Neural cell (in vitro differentiated cells): ENCODE measurements around the gene ZNF831. TPM values are rescaled to one million over a fixed set of nuclear protein-coding genes. Genes with fewer than 3 reads are reported as not detected.

ENCODE experiments used
- H2AFZ ChIP-seq: fragments of 200-600, 300-800 bp; sonication (generic), shearing (Covaris generic); 2 replicates; pipeline ENCODE4 v1.6.0; 2014; ENCODE audit warnings: low read depth, mild to moderate bottlenecking, antibody characterized with exemption, low read length, moderate library complexity
- H3F3A ChIP-seq: fragments of 200-600 bp; shearing (Covaris generic); 2 replicates; pipeline ENCODE4 v1.6.1; 2016; ENCODE audit warnings: mild to moderate bottlenecking, moderate library complexity, mixed read lengths, antibody characterized with exemption, low read length; ENCODE audit not compliant: insufficient read depth, poor library complexity, severe bottlenecking
- H3K27ac ChIP-seq: fragments of 200-600, 300-800 bp; sonication (generic), shearing (Covaris generic); 2 replicates; pipeline ENCODE4 v1.5.1; 2014; ENCODE audit warnings: mild to moderate bottlenecking, low read length, moderate library complexity
- H3K27me3 ChIP-seq: fragments of 300-800, 200-600 bp; sonication (generic), shearing (Covaris generic); 2 replicates; pipeline ENCODE4 v1.6.0; 2014; ENCODE audit warnings: mild to moderate bottlenecking, low read depth, low read length, moderate library complexity; ENCODE audit not compliant: insufficient read depth
- H3K36me3 ChIP-seq: fragments of 300-800, 200-600 bp; sonication (generic), shearing (Covaris generic); 2 replicates; pipeline ENCODE4 v1.5.1; 2014; ENCODE audit warnings: mild to moderate bottlenecking, antibody characterized with exemption, low read length, moderate library complexity; ENCODE audit not compliant: insufficient read depth
- H3K4me2 ChIP-seq: fragments of 300-800, 200-600 bp; sonication (generic), shearing (Covaris generic); 2 replicates; pipeline ENCODE4 v1.6.0; 2014; ENCODE audit warnings: mild to moderate bottlenecking, low read length
- H3K4me3 ChIP-seq: fragments of 300-800, 200-600 bp; sonication (generic), shearing (Covaris generic); 2 replicates; pipeline ENCODE4 v1.5.1; 2014; ENCODE audit warnings: mild to moderate bottlenecking, low read length, moderate library complexity
- H3K79me2 ChIP-seq: fragments of 200-600 bp; shearing (Covaris generic); replicated peaks from 2 replicates; pipeline ENCODE4 v1.6.0; 2014; ENCODE audit warnings: mild to moderate bottlenecking, low read length, moderate library complexity; ENCODE audit not compliant: insufficient read depth
- H3K9ac ChIP-seq: fragments of 300-800, 200-600 bp; sonication (generic), shearing (Covaris generic); 2 replicates; pipeline ENCODE4 v1.6.1; 2016; ENCODE audit warnings: mild to moderate bottlenecking, low read length, mixed read lengths
- H3K9me2 ChIP-seq: fragments of 200-600 bp; shearing (Covaris generic); 2 replicates; pipeline ENCODE4 v1.6.1; 2016; ENCODE audit warnings: mild to moderate bottlenecking, low read length, mixed read lengths; ENCODE audit not compliant: insufficient read depth
- H3K9me3 ChIP-seq: fragments of 200-600, 300-800 bp; sonication (generic), shearing (Covaris generic); 2 replicates; pipeline ENCODE4 v1.6.1; 2016; ENCODE audit warnings: mild to moderate bottlenecking, mixed run types, low read length, moderate library complexity, mixed read lengths
- H4K20me1 ChIP-seq: fragments of 200-600 bp; shearing (Covaris generic); 2 replicates; pipeline ENCODE4 v1.6.1; 2016; ENCODE audit warnings: mild to moderate bottlenecking, mixed run types; ENCODE audit not compliant: insufficient read depth
- EP300 ChIP-seq: fragments of 450-650 bp; conservative IDR thresholded peaks from 2 replicates; pipeline ENCODE4 v1.6.1; 2014; ENCODE audit warnings: antibody characterized with exemption, mild to moderate bottlenecking, moderate library complexity; ENCODE audit not compliant: poor library complexity, severe bottlenecking
- EZH2 ChIP-seq: fragments of 200-600, 300-800 bp; shearing (Covaris generic), sonication (generic); IDR thresholded peaks from 2 replicates; pipeline ENCODE4 v1.6.1; 2014; ENCODE audit warnings: antibody characterized with exemption, low read length, borderline replicate concordance, mild to moderate bottlenecking; ENCODE audit not compliant: insufficient read depth, poor library complexity, severe bottlenecking
- MXI1 ChIP-seq: fragments of 450-650 bp; conservative IDR thresholded peaks from 2 replicates; pipeline ENCODE4 v1.6.1; 2014; ENCODE audit warnings: antibody characterized with exemption, mild to moderate bottlenecking; ENCODE audit not compliant: poor library complexity, severe bottlenecking
- POLR2AphosphoS5 ChIP-seq: IDR thresholded peaks from 2 replicates; pipeline ENCODE4 v1.6.1; 2012
- RAD21 ChIP-seq: fragments of 450-650 bp; conservative IDR thresholded peaks from 2 replicates; pipeline ENCODE4 v1.6.1; 2014; ENCODE audit warnings: antibody characterized with exemption, mild to moderate bottlenecking, moderate library complexity
- REST ChIP-seq: IDR thresholded peaks from 2 replicates; pipeline ENCODE4 v1.6.1; 2012; ENCODE audit warnings: borderline replicate concordance
- SMC3 ChIP-seq: fragments of 450-650 bp; conservative IDR thresholded peaks from 2 replicates; pipeline ENCODE4 v1.6.1; 2014; ENCODE audit warnings: antibody characterized with exemption, mild to moderate bottlenecking, moderate library complexity; ENCODE audit not compliant: poor library complexity
- TAF1 ChIP-seq: IDR thresholded peaks from 2 replicates; pipeline ENCODE4 v1.6.1; 2012; ENCODE audit warnings: low read depth
- polyA plus RNA-seq: library from polyadenylated mRNA; depleted of rRNA; stranded (reverse); fragments of >200 nt; gene quantifications from 2 replicates; pipeline ENCODE4 v1.2.3, GENCODE V29; 2014
- TF ChIP-seq, protein P1 (sequence below): fragments of 450-650 bp; IDR thresholded peaks from 2 replicates; pipeline ENCODE4 v1.5.1; 2014; ENCODE audit warnings: antibody characterized with exemption, mild to moderate bottlenecking, moderate library complexity; ENCODE audit not compliant: poor library complexity, severe bottlenecking

Gene ZNF831
- polyA plus RNA-seq, 1 donor from 2014 or later: not detected

- no peak overlapping the region for H2AFZ ChIP-seq
Observed at GRCh38 chr20:59194023-59194935, 30.7 kb downstream of the ZNF831 start.

DNA sequence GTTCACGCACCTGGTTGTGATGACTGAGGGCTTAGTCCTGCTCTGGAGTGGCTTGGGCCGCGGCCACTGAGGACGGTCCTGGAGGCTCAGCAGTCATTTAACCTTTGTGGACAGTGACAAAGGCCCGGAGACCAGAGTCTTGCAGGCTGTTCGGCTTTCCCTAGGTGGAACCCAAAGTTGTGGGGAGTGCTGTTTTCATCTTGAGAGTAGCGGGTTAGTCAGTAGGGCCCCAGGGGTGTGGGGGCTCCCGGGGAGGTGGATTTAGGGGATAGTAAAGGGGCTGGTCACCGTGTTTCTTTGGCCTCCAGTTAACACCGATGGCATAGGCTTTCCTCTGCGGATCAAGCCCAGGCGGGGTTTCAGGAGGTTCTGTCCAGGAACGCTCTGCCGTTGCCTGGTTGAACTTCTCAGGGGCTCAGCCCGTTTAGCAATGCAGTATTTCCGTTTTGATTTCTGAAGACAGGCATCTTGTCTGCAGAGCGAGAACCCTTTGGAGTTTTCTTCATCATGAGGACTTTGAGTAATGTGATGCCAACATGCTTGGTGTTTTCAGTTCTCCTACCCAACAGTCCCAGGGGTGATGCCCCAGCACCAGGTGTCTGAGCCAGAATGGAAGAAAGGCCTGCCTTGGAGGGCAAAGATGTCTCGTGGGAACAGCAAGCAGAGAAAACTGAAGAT lies 31.8 kb downstream of the ZNF831 start:
- TF ChIP-seq RAD21: no peak
- no peak for TF ChIP-seq MXI1
- TF ChIP-seq TAF1: no peak
- TF ChIP-seq, protein P1, sequence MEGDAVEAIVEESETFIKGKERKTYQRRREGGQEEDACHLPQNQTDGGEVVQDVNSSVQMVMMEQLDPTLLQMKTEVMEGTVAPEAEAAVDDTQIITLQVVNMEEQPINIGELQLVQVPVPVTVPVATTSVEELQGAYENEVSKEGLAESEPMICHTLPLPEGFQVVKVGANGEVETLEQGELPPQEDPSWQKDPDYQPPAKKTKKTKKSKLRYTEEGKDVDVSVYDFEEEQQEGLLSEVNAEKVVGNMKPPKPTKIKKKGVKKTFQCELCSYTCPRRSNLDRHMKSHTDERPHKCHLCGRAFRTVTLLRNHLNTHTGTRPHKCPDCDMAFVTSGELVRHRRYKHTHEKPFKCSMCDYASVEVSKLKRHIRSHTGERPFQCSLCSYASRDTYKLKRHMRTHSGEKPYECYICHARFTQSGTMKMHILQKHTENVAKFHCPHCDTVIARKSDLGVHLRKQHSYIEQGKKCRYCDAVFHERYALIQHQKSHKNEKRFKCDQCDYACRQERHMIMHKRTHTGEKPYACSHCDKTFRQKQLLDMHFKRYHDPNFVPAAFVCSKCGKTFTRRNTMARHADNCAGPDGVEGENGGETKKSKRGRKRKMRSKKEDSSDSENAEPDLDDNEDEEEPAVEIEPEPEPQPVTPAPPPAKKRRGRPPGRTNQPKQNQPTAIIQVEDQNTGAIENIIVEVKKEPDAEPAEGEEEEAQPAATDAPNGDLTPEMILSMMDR: no peak
- TF ChIP-seq EZH2: no peak
- TF ChIP-seq SMC3: no peak
- H3K9me3 ChIP-seq: no peaks in the 10 kb centered on the region
- H2AFZ ChIP-seq: no peak overlapping the region
- no peak overlapping the region for H3K27ac ChIP-seq
- no peaks in the 10 kb centered on the region for H3K79me2 ChIP-seq
- no peaks in the 10 kb centered on the region for H3K36me3 ChIP-seq
- H3K27me3 ChIP-seq: no peaks in the 10 kb centered on the region
- no peak overlapping the region for H3K4me3 ChIP-seq
- no peak overlapping the region for H3K4me2 ChIP-seq
- no peaks in the 10 kb centered on the region for H4K20me1 ChIP-seq
- no peaks in the 10 kb centered on the region for H3F3A ChIP-seq
- no peak overlapping the region for H3K9ac ChIP-seq
- no peaks in the 10 kb centered on the region for H3K9me2 ChIP-seq

More at GRCh38 chr20:59194023-59194935, 30.7 kb downstream of the ZNF831 start:
- Histone ChIP-seq H3K9me3 (no peaks in the 10 kb centered on the region), H3K4me2 (no peak overlapping the region), H3K27ac (no peak overlapping the region), H3K9ac (no peak overlapping the region), H3K27me3 (no peaks in the 10 kb centered on the region), H3K4me3 (no peak overlapping the region), H4K20me1 (no peaks in the 10 kb centered on the region), H3F3A (no peaks in the 10 kb centered on the region), H3K79me2 (no peaks in the 10 kb centered on the region), H3K9me2 (no peaks in the 10 kb centered on the region), H3K36me3 (no peaks in the 10 kb centered on the region)
- TF ChIP-seq TAF1 (no peak), POLR2AphosphoS5 (no peak), REST (no peak), SMC3 (no peak), MXI1 (no peak), RAD21 (no peak), EP300 (no peak), EZH2 (no peak)
- TF ChIP-seq, protein P1: no peak
